Pancreas (tissue), 10 donors: Measurements from ENCODE around the gene RPS25. TPM values are rescaled to one million over a fixed set of nuclear protein-coding genes. Genes with fewer than 3 reads are reported as not detected.

Source experiments
- ATAC-seq, 4 donors: fragments of 200-7000 bp; cut with Tn5 transposase; one replicate each; pipeline versions ENCODE4 v1.8.0 to v1.9.1; 2020; ENCODE audit warnings: mild to moderate bottlenecking in 4 of 4, moderate library complexity in 4 of 4
- DNase-seq, 6 donors: peaks; one replicate each; pipeline ENCODE4 v3.0.0-alpha.2; 2020
- FAIRE-seq: peaks from 2 replicates; lab custom pipeline; 2012; peaks lifted over from hg19 to GRCh38; lab: Jason Lieb, UNC
- H3K27ac ChIP-seq, 4 donors: fragments of 200-600 bp; sonication (generic); 1 replicate in 3 of 4; 2 replicates in 1 of 4; pipeline versions ENCODE4 v1.5.0 to v1.8.0; 2020
- H3K27me3 ChIP-seq, 4 donors: fragments of 200-600 bp; one replicate each; pipeline ENCODE4 v1.8.0; 2021
- H3K36me3 ChIP-seq, 3 donors: fragments of 200-600 bp; sonication (generic) in 1 of 3; one replicate each; pipeline versions ENCODE4 v1.5.0 to v1.8.0; 2020 to 2021
- H3K4me1 ChIP-seq, 3 donors: fragments of 200-600 bp; one replicate each; pipeline ENCODE4 v1.8.0; 2021
- H3K4me3 ChIP-seq, 4 donors: fragments of 200-600 bp; sonication (generic) in 2 of 4; one replicate each; pipeline versions ENCODE4 v1.5.0 to v1.8.0; 2020 to 2021
- H3K9me3 ChIP-seq, 4 donors: fragments of 200-600 bp; one replicate each; pipeline ENCODE4 v1.8.0; 2021
- WGBS, 2 donors: extraction: QIAGEN DNeasy Blood & Tissue Kit; methylation state at CpG; one replicate each; pipeline ENCODE4 v1.1.7; 2013; 5-methylcytosine and 5-hydroxymethylcytosine counted together
- intact Hi-C, 3 donors: fragments of 100-400 bp; cut with DNase I; formaldehyde crosslinking; loops; one replicate each; pipeline versions ENCODE4 v1.11.1 to v1.14.2; 2022
- polyA plus RNA-seq, 2 donors: library from polyadenylated mRNA; stranded (reverse); fragments of 200-250 nt; gene quantifications; one replicate each; pipeline ENCODE4 v1.2.3, GENCODE V29; 2013
- total RNA-seq, 6 donors: library from RNA; stranded (reverse); fragmentation: NEBNext Ultra II Directional in 4 of 6; extraction: Animal tissue kit (Norgen Biotek cat#: 25700) in 4 of 6; gene quantifications; one replicate each; pipeline versions ENCODE4 v1.2.1 to v1.2.4, GENCODE V29; 2021 to 2023
- TF ChIP-seq, protein P1 (sequence below), 4 donors: fragments of 200-600 bp; sonication (generic) in 3 of 4; IDR thresholded peaks; one replicate each; pipeline versions ENCODE4 v1.5.0 to v1.8.0; 2021; ENCODE audit warnings: antibody characterized with exemption in 4 of 4
- donor health status: healthy with polysubstance abuse.
- donor health status: DM: no; HTN: no; CAD: no; lungs with moderate emphysema.
- donor health status: DM: no; HTN: no; CAD: no.
- donor health status: control.
- donor health status: control.
- donor health status: Bipolar disorder and iron deficiency.
- donor health status: DM: yes; HTN: yes; CAD: no.
- donor health status: DM: no; HTN: no; CAD: no.
- donor health status: DM: no; HTN: no; CAD: no.
- donor health status: DM: yes; HTN: yes; CAD: no.

Gene RPS25
- total and polyA plus RNA-seq, 8 donors, result 536 to 1,472 (median 742) TPM

DNA sequence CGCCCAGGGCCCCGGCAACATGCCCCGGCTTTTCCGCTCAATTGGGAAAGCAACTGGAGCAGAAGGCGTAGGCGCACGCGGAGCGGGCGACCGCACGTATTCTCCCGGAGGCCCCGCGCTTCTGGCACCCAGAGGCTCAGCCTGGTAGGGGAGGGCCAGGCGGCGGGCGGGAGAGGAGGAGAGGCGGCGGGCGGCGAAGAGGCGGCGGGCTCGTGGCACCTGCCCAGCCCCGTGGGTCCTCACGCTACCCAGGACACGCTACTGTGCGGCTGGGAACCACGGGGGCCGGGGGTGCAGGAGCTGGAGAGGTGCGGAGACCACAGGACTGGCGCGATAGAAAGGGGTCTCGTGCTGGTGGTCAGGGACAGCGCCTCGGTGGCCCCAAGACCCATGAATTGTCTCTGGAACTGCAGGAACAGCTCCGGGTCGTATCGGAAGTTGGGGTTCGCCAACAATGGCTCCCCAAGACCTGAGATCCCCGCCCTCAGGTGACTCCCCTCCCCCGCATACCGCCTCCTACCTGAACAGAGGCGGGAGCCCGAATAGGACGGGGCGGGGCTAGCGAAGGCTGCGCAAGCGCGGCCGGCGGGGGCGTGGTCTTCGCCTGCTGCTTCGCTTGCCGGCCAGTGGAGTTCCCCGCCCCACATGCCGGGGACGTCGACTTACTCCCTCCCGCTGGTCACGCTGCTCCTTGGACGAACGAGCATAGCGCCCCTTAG lies 12.3 kb upstream of the RPS25 start, which contains the start of gene SLC37A4:
Gene SLC37A4, minus strand, starts transcription at position 549 of the 719 bp plus-strand sequence.
- WGBS, 2 donors, result 0% methylated on average over 57 to 67 of the region's 67 CpGs
- no peaks in the 10 kb centered on the region for H3K27me3 ChIP-seq
- H3K36me3 ChIP-seq, result peaks cover 0 to 7% (median under 1%) of the 10 kb centered on the region in 3 donors
- peak within 1 kb of the TSS; percentile 40 to 76 (median 53) for H3K4me3 ChIP-seq
- TF ChIP-seq, protein P1, sequence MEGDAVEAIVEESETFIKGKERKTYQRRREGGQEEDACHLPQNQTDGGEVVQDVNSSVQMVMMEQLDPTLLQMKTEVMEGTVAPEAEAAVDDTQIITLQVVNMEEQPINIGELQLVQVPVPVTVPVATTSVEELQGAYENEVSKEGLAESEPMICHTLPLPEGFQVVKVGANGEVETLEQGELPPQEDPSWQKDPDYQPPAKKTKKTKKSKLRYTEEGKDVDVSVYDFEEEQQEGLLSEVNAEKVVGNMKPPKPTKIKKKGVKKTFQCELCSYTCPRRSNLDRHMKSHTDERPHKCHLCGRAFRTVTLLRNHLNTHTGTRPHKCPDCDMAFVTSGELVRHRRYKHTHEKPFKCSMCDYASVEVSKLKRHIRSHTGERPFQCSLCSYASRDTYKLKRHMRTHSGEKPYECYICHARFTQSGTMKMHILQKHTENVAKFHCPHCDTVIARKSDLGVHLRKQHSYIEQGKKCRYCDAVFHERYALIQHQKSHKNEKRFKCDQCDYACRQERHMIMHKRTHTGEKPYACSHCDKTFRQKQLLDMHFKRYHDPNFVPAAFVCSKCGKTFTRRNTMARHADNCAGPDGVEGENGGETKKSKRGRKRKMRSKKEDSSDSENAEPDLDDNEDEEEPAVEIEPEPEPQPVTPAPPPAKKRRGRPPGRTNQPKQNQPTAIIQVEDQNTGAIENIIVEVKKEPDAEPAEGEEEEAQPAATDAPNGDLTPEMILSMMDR (IDR thresholded peaks at IDR 0.05), result peak in 3 of 4 donors; percentile 78 to 89 (median 80)
- DNase-seq (peak; percentile 98 to 100 (median 99)), FAIRE-seq (peak; percentile 84), ATAC-seq (peak; percentile 88 to 94 (median 91))
- peak within 1 kb of the TSS; percentile 77 to 87 (median 86) for H3K27ac ChIP-seq
- H3K9me3 ChIP-seq, result no peaks in the 10 kb centered on the region
- H3K4me1 ChIP-seq, result peaks cover 4 to 26% (median 11%) of the 10 kb centered on the region in 3 donors
- intact Hi-C loops, result no loop called here

- DNase-seq (peak in 1 of 6 donors; percentile 38), FAIRE-seq (no peak), ATAC-seq (no peak)
- Histone ChIP-seq H3K27ac (peak overlapping the region; percentile 77 to 87 (median 86)), H3K27me3 (no peaks in the 10 kb centered on the region), H3K4me1 (peaks cover 4 to 26% (median 11%) of the 10 kb centered on the region in 3 donors), H3K36me3 (peaks cover 0 to 11% (median 6%) of the 10 kb centered on the region in 3 donors), H3K9me3 (no peaks in the 10 kb centered on the region), H3K4me3 (peak overlapping the region; percentile 40 to 76 (median 53))
- WGBS, 2 donors, result 1% methylated on average over 13 of the region's 13 CpGs
- TF ChIP-seq, protein P1 (IDR thresholded peaks at IDR 0.05), result no peak
- intact Hi-C loops, result no loop called here
Observed at GRCh38 chr11:119030029-119030328, 11.8 kb upstream of the RPS25 start.

GRCh38 chr11:119029340-119030028 lies 11.3 kb upstream of the RPS25 start:
- intact Hi-C loops, result no loop called here
- Histone ChIP-seq H3K27ac (peak overlapping the region; percentile 77 to 87 (median 86)), H3K4me1 (peaks cover 4 to 26% (median 11%) of the 10 kb centered on the region in 3 donors), H3K4me3 (peak overlapping the region; percentile 40 to 76 (median 53)), H3K27me3 (no peaks in the 10 kb centered on the region), H3K36me3 (peaks cover 0 to 12% (median 11%) of the 10 kb centered on the region in 3 donors), H3K9me3 (no peaks in the 10 kb centered on the region)
- TF ChIP-seq, protein P1 (IDR thresholded peaks at IDR 0.05), result no peak
- WGBS, 2 donors, result 10 to 12% methylated on average over 10 of the region's 10 CpGs
- DNase-seq (peak; percentile 68 to 84 (median 81)), FAIRE-seq (no peak), ATAC-seq (peak; percentile 51 to 72 (median 70))

DNA sequence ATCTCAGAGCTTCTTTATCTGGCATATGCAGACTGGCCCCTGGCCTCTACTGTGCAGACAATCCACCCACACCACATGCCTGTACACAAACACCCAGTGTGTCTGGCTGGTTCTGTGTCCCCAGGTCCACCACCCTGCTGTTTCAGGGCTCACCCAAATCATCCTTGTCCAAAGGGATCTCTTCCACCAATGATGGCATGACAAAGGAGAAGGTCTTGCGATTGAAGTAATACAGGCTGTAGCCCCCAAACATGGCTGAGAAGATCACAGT lies 10.9 kb upstream of the RPS25 start:
- Histone ChIP-seq H3K36me3 (peaks cover 0 to 14% (median 12%) of the 10 kb centered on the region in 3 donors), H3K9me3 (no peaks in the 10 kb centered on the region), H3K27ac (peak overlapping the region; percentile 77 to 87 (median 86)), H3K4me1 (peaks cover 4 to 26% (median 15%) of the 10 kb centered on the region in 3 donors), H3K4me3 (peak overlapping the region in 3 of 4 donors; percentile 13 to 76 (median 62)), H3K27me3 (no peaks in the 10 kb centered on the region)
- DNase-seq (no peak), ATAC-seq (no peak), FAIRE-seq (no peak)
- 21 to 42% methylated on average over 1 of the region's 1 CpG for WGBS, 2 donors
- intact Hi-C loops, result no loop called here
- TF ChIP-seq, protein P1 (IDR thresholded peaks at IDR 0.05), result no peak
